ENCODE data around the gene ALG1.
"Not testable (repeated sequence)": the region's sequence is repeated elsewhere in the genome, so short reads cannot be mapped to it uniquely, and the experiment has no call there.

The ALG1 gene

DNA sequence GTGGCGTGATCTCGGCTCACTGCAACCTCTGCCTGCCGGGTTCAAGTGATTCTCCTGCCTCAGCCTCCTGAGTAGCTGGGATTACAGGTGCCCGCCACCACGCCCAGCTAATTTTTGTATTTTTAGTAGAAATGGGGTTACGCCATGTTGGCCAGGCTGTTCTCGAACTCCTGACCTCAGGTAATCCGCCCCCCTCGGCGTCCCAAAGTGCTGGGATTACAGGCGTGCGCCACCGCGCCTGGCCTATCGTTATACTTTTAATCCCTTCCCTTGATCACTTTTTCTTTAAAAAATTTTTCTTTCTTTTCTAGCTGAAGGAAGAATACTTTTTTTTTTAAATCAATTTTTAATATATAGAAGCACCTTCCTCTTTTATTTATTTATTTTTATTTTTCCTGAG, 2.1 kb downstream of the ALG1 start:
- H3K27ac Mint-ChIP-seq; H3K4me3 Mint-ChIP-seq; DNase-seq (ENCODE audit: low spot score); H3K9me3 Mint-ChIP-seq; H3K27me3 Mint-ChIP-seq (ENCODE audit: low read depth): not testable (repeated sequence)
- Mint-ChIP-seq H3K36me3 (ENCODE audit: low read depth) (peaks cover 16% of the 10 kb centered on the region), H3K4me1 (ENCODE audit: low read depth) (peaks cover 20% of the 10 kb centered on the region)

DNA sequence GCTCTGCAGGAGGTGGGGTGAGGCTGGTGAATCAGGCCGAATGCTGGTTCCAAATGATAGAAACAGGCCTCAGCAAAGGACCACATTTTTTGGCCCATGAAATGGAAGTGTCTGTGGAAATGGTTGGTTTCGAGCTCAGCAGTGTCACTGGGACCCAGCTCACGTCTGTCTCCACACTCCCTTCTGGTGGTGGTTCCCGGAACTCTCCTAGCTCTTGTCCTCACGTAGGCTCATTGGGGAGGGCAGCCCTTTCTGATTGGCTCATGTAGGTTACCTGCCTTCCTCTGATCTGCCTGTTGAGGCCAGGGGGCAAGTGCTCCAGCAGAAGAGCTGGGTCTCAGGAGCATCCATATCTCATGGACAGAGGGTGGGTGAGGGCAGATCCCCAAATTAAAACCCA, 4.0 kb downstream of the ALG1 start:
- no peaks in the 10 kb centered on the region for H3K9me3 Mint-ChIP-seq
- no peak overlapping the region for H3K4me3 Mint-ChIP-seq
- no peaks in the 10 kb centered on the region for H3K27me3 Mint-ChIP-seq (ENCODE audit: low read depth)
- no peak for DNase-seq (ENCODE audit: low spot score)
- peaks cover 20% of the 10 kb centered on the region for H3K4me1 Mint-ChIP-seq (ENCODE audit: low read depth)
- peaks cover 19% of the 10 kb centered on the region for H3K36me3 Mint-ChIP-seq (ENCODE audit: low read depth)
- no peak overlapping the region for H3K27ac Mint-ChIP-seq

DNA sequence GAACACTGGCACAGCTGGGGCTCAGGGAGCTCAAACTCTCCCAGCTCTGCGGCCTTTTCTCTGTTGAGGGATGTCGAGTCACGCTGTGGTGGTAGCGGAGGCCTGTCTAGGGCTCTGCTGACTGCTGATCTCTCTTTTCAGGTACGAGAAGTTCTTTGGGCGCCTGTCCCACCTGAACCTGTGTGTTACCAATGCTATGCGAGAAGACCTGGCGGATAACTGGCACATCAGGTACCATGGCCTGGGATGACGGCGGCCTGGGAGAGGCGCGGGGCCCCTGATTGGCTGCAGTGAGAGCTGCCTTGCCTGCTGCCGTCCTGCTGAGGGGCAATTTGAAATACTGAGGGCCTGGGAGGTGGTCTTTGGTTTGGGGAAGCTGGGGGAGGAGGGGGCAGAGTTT, 5.7 kb downstream of the ALG1 start:
- peaks cover 12% of the 10 kb centered on the region for H3K4me1 Mint-ChIP-seq (ENCODE audit: low read depth)
- H3K36me3 Mint-ChIP-seq (ENCODE audit: low read depth) = peaks cover 22% of the 10 kb centered on the region
- DNase-seq (ENCODE audit: low spot score) = no peak
- H3K27me3 Mint-ChIP-seq (ENCODE audit: low read depth) = no peaks in the 10 kb centered on the region
- H3K4me3 Mint-ChIP-seq = no peak overlapping the region
- H3K9me3 Mint-ChIP-seq = no peaks in the 10 kb centered on the region
- H3K27ac Mint-ChIP-seq = no peak overlapping the region

DNA sequence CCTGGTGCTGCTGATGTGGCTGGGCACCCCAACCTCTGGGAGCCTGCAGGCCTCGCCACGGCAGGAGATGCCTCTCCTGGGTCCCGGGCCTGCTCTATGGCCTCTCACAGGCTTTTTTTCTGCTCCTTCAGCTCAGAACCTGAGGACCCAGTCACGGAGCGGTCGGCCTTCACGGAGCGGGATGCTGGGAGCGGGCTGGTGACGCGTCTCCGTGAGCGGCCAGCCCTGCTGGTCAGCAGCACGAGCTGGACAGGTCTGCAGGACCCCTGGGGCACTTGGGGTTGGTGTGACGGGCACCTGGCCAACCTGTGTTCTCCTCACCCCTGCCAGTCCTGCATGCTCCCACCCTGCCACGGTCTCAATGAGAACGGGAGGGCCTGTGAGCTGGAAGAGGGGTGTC, 7.0 kb downstream of the ALG1 start:
- no peak for DNase-seq (ENCODE audit: low spot score)
- Mint-ChIP-seq H3K36me3 (ENCODE audit: low read depth) (peaks cover 23% of the 10 kb centered on the region), H3K27ac (no peak overlapping the region), H3K4me1 (ENCODE audit: low read depth) (no peaks in the 10 kb centered on the region), H3K4me3 (no peak overlapping the region), H3K27me3 (ENCODE audit: low read depth) (no peaks in the 10 kb centered on the region), H3K9me3 (no peaks in the 10 kb centered on the region)

DNA sequence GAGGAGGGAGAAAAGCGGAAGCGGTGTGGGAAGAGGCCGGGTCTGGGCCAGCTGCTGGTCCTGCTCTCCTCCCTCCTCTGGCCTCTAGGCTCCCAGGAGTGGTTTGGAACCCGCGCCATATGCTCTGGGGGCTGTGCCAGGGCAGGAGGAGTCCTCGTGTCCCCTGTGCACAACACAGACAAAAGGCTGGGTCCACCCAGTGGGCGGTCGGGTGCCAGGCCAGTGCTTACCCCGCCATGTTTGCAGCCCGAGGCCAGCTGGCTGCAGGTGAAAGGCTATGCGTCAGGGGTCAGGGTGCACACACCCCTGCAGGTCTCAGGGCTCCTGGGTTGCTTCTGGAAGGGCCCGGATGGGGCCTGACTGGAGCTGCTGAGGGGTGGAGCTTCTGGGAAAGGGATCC, 8.8 kb downstream of the ALG1 start:
- DNase-seq (ENCODE audit: low spot score); H3K27ac Mint-ChIP-seq; H3K4me3 Mint-ChIP-seq; H3K9me3 Mint-ChIP-seq; H3K27me3 Mint-ChIP-seq (ENCODE audit: low read depth); H3K4me1 Mint-ChIP-seq (ENCODE audit: low read depth): not testable (repeated sequence)
- peaks cover 28% of the 10 kb centered on the region for H3K36me3 Mint-ChIP-seq (ENCODE audit: low read depth)

DNA sequence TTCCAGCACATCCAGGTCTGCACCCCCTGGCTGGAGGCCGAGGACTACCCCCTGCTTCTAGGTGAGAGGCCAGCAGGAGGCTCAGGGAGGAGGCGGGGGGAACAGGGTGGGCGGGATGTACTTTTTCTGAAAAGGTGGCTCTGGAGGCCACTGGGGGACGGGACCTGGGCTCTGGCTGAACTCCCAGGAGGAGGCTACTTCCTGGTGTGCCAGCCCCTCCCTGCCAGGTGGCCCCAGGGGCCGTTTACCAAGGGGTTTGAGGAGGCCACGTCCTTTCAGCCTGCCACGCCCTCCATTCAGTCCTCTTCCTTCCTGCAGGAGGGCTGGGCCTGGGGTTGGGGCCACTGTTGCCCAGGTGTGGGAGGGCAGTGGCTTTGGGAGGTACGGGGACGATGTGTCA, 9.4 kb downstream of the ALG1 start:
- not testable (repeated sequence) for H3K27ac Mint-ChIP-seq; H3K27me3 Mint-ChIP-seq (ENCODE audit: low read depth); DNase-seq (ENCODE audit: low spot score); H3K4me1 Mint-ChIP-seq (ENCODE audit: low read depth); H3K4me3 Mint-ChIP-seq; H3K9me3 Mint-ChIP-seq
- H3K36me3 Mint-ChIP-seq (ENCODE audit: low read depth) = peaks cover 27% of the 10 kb centered on the region

DNA sequence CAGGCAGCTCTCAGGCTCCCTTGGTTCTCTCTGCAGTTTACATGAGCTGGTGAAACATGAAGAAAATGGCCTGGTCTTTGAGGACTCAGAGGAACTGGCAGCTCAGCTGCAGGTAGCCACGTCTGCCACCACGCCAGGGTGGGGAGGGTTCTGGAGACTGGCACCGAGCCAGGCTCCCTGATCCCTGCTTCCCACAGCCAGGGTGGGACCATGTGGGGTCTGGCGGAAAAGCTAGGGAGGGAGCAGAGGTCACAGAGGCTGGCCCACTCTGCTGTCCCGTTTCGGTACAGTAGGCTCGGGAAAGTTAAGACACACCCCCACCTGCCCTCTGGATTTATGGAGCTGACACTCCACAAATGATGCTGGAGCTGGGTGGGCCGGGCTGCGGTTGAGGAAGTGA, 12.0 kb downstream of the ALG1 start:
- not testable (repeated sequence) for H3K27ac Mint-ChIP-seq; H3K27me3 Mint-ChIP-seq (ENCODE audit: low read depth); H3K4me1 Mint-ChIP-seq (ENCODE audit: low read depth); H3K4me3 Mint-ChIP-seq; DNase-seq (ENCODE audit: low spot score); H3K9me3 Mint-ChIP-seq
- H3K36me3 Mint-ChIP-seq (ENCODE audit: low read depth) = peaks cover 24% of the 10 kb centered on the region

DNA sequence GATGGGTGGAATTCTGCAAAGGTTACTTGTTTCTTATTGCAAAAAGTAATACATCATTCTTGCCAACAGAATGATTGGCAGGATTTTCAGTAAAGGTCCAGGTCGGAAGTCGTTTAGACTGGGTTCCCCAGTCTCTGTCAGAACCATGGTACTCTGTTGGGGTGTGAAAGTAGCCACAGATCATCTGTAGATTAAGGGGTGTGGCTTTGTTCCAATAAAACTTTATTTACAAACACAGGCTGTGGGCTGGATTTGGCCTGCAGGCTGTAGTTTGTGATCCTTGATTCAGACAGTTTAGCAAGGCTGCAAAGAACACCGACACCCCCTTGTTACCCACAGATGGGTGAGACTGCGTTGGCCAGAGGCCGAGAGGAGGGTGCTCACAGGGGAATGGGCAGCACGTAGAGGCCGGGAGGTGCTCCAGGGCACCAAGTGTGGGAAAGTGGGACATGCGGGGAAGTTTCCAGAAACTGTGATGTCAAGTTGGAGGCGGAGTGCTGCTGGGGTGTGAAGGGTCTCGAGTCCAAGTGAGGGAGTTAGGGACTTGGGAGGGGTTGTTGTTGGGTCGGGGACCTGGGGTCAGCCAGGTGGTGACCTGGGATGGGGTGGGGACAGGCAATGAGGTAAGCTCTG, 12.6 kb downstream of the ALG1 start:
- not testable (repeated sequence) for H3K27me3 Mint-ChIP-seq (ENCODE audit: low read depth); H3K4me1 Mint-ChIP-seq (ENCODE audit: low read depth); DNase-seq (ENCODE audit: low spot score); H3K27ac Mint-ChIP-seq; H3K9me3 Mint-ChIP-seq; H3K4me3 Mint-ChIP-seq
- H3K36me3 Mint-ChIP-seq (ENCODE audit: low read depth) = peaks cover 24% of the 10 kb centered on the region

DNA sequence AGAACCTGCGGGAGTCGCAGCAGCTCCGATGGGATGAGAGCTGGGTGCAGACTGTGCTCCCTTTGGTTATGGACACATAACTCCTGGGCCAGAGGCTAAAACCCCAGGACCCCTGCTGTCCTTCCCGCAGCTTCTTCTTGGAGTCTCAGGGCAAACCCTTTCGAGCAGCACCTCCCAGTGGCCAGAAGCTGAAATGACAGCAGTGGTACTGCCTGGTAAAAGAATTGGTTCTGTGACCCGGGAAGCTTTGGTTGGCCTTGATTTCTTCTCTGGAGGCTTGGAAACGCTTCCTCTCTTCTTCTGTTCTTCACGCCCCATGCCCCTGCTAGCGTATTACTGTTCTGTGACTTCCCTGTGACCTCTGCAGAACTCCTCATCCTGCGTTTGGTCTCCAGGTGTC, 13.2 kb downstream of the ALG1 start:
- peaks cover 22% of the 10 kb centered on the region for H3K36me3 Mint-ChIP-seq (ENCODE audit: low read depth)
- H3K27me3 Mint-ChIP-seq (ENCODE audit: low read depth); H3K4me3 Mint-ChIP-seq; H3K27ac Mint-ChIP-seq; H3K4me1 Mint-ChIP-seq (ENCODE audit: low read depth); H3K9me3 Mint-ChIP-seq: not testable (repeated sequence)
- DNase-seq (ENCODE audit: low spot score) = peak; percentile 23

DNA sequence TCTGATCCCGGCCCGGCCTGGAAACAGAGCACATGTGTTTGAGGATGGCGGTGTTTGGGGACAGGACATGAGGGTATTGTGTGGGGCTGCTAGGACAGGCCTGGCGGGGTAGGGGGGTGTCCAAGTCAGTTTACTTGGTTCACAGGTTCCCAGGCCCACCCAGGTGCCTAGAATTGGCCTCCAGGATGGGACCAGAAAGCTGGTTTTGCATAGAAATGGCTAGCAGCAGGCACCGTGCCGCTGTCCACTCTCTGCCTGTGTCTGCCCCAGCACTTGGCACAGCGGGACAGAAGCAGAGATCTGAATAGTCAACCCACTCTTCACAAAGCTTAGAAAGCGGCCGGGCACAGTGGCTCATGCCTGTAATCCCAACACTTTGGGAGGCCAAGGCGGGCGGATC, 14.1 kb downstream of the ALG1 start:
- H3K4me3 Mint-ChIP-seq; H3K4me1 Mint-ChIP-seq (ENCODE audit: low read depth); H3K27me3 Mint-ChIP-seq (ENCODE audit: low read depth); H3K27ac Mint-ChIP-seq; DNase-seq (ENCODE audit: low spot score); H3K9me3 Mint-ChIP-seq: not testable (repeated sequence)
- H3K36me3 Mint-ChIP-seq (ENCODE audit: low read depth) = peaks cover 21% of the 10 kb centered on the region

DNA sequence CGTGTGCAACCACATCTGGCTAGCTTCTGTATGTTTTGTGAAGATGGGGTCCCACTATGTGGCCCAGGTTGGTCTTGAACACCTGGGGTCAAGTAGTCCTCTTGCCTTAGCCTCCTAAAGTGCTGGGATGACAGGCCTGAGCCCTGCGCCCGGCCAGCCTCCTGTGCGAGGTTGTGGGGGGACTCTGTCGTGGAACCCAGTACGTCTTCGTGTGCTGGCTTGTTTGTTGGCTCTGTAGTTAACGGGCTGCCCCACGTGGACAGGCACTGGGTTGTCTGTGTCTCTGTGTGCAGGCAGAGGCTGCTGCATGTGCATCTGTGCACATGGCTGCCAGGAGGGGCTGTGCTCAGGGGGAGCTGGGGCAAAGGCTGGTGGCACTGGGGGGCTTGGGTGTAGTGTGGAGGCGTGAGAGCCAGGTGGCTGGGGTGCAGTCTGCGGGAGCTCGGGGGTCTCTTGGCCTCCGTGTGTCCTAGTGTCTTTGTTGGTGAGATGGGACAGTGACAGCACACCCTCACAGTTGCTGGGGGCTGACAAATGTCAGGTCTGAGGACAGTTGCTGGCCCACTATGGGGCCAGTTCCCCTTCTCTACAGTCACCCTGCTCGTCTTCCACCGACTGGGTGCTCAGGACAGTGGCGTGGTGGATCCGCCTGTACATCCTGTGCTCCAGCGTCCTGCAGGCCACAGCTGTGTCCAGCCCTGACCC, 16.6 kb downstream of the ALG1 start:
- not testable (repeated sequence) for H3K27me3 Mint-ChIP-seq (ENCODE audit: low read depth); H3K4me3 Mint-ChIP-seq; H3K4me1 Mint-ChIP-seq (ENCODE audit: low read depth); DNase-seq (ENCODE audit: low spot score); H3K27ac Mint-ChIP-seq; H3K9me3 Mint-ChIP-seq
- H3K36me3 Mint-ChIP-seq (ENCODE audit: low read depth) = peaks cover 22% of the 10 kb centered on the region

DNA sequence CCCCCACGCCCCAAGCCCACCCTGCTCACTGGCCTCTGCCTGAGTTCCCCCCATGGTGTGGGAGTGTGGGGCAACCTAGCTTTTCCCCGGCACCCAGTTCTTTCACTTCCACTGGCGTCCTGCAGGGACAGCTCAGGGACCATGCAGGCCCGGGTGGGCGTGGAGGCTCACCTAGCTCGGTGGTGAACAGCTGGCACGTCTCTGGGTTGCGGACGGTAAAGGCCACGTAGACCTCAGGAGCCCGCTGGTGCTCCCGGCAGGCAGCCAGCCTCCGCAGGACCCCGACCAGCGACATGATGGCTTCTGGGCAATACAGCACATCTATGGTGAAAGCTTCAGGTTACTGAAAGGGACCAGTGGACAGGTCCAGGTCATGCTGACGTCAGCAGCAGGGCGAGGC, 17.3 kb downstream of the ALG1 start:
- not testable (repeated sequence) for H3K27me3 Mint-ChIP-seq (ENCODE audit: low read depth); H3K9me3 Mint-ChIP-seq; H3K4me1 Mint-ChIP-seq (ENCODE audit: low read depth); H3K27ac Mint-ChIP-seq; H3K4me3 Mint-ChIP-seq; DNase-seq (ENCODE audit: low spot score)
- peaks cover 19% of the 10 kb centered on the region for H3K36me3 Mint-ChIP-seq (ENCODE audit: low read depth)

DNA sequence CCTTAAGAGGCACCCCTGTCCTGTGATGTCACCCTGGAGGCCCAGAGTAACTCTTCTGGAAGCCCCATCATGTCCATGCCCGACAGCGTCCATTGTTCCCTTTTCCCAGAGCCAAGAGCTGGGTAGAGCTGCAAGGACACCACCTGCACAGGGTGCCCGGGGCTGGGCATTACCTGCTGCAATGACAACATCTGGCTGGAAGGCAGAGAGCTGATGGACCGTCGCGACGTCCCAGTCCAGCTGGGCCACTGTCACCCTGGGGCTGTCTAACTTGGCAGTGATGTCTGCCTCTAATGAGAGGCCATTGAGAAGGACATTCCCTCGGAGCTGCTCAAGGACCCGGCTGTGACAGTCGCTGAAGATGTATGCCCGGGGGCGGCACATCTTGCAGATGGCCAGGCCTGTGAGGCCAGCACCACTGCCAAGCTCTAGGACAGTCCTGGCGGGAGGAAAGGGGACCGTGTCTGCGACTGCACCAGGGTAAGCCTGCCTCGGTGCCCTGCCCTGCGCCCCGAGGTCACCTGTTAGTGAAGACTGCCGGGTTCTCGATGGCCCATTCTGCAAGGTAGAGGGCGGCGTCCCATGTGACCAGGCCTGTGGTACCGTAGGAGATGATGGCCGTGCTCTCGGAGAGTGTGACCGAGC, 18.4 kb downstream of the ALG1 start:
- H3K9me3 Mint-ChIP-seq; DNase-seq (ENCODE audit: low spot score); H3K4me1 Mint-ChIP-seq (ENCODE audit: low read depth); H3K4me3 Mint-ChIP-seq; H3K27me3 Mint-ChIP-seq (ENCODE audit: low read depth); H3K36me3 Mint-ChIP-seq (ENCODE audit: low read depth); H3K27ac Mint-ChIP-seq: not testable (repeated sequence)

DNA sequence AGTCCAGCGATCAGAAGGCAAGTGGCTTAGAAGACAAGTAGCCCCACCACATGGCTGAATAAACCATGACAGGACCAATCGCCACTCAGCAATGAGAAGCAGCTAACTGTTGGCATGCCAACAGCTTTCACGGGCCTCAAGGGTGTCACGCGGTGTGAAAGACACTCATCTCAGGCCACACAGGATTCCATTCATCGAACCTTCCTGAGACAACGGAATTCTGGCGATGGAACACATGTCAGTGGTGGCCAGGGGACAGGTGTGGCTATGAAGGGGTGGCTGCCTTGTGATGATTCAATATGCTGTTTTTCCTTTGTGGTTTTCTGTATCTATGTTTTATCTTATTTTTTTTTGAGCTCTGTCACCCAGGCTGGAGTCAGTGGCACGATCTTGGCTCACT, 18.9 kb downstream of the ALG1 start:
- not testable (repeated sequence) for H3K36me3 Mint-ChIP-seq (ENCODE audit: low read depth); DNase-seq (ENCODE audit: low spot score); H3K27me3 Mint-ChIP-seq (ENCODE audit: low read depth); H3K27ac Mint-ChIP-seq; H3K4me3 Mint-ChIP-seq; H3K4me1 Mint-ChIP-seq (ENCODE audit: low read depth); H3K9me3 Mint-ChIP-seq

DNA sequence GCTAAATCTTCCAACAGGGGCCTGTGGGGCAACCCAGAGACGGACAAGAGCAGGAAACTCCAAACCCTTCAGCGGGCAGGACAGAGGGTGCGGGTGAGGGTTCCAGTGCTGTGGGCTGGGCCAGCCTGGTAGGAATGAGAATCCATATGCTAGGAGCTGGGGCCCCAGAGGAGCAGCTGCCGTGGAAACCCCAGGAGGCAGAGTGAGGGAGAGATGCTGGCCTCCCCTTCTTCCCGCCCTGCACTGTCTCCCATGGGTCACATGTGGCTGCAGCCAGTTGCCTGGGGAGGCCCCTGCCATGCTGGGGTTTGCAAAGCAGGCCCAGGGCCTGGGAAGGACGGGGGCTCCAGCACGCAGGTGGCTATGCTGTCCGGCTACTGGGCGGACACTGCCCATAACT, 21.4 kb downstream of the ALG1 start:
- not testable (repeated sequence) for H3K27me3 Mint-ChIP-seq (ENCODE audit: low read depth); H3K36me3 Mint-ChIP-seq (ENCODE audit: low read depth); DNase-seq (ENCODE audit: low spot score); H3K9me3 Mint-ChIP-seq; H3K4me3 Mint-ChIP-seq; H3K27ac Mint-ChIP-seq
- peaks cover 15% of the 10 kb centered on the region for H3K4me1 Mint-ChIP-seq (ENCODE audit: low read depth)

All from T-helper 2 cell treated with Interferon-gamma antibody and Interleukin-4, amounts not matched to agents 5 μg/mL and 100 μg/mL, for 36 hours (primary cell).